Activated effector memory CD4-positive, alpha-beta T cell treated with anti-CD3 and anti-CD28 coated beads, Interleukin-2, amount 50 U/mL, for 16 hours (primary cell): ENCODE measurements around the gene STPG3.

Source experiments
- DNase-seq: peaks from one replicate; pipeline ENCODE4 v3.0.0-alpha.2; 2020

STPG3 gene

GRCh38 chr9:137251194-137251461 lies at the start of gene STPG3:
Gene STPG3 (plus strand): TSS chr9:137251286. CDS start chr9:137251287, 1 bp downstream.
- no peak for DNase-seq

GRCh38 chr9:137202966-137203365 lies 48.1 kb upstream of the STPG3 start:
- DNase-seq = no peak

- DNase-seq = no peak
Observed at GRCh38 chr9:137204731-137205125, 46.4 kb upstream of the STPG3 start.

- peak; percentile 98 for DNase-seq
Observed at GRCh38 chr9:137205126-137206069, 45.7 kb upstream of the STPG3 start, which contains the start of the genes NDOR1 and TMEM203. Gene NDOR1 (plus strand): TSS chr9:137205700. CDS start chr9:137205778, 78 bp downstream. Gene TMEM203 (minus strand): TSS chr9:137205648. CDS start chr9:137205414, 234 bp downstream.

- DNase-seq = no peak
Observed at GRCh38 chr9:137206602-137207001, 44.5 kb upstream of the STPG3 start.

DNA sequence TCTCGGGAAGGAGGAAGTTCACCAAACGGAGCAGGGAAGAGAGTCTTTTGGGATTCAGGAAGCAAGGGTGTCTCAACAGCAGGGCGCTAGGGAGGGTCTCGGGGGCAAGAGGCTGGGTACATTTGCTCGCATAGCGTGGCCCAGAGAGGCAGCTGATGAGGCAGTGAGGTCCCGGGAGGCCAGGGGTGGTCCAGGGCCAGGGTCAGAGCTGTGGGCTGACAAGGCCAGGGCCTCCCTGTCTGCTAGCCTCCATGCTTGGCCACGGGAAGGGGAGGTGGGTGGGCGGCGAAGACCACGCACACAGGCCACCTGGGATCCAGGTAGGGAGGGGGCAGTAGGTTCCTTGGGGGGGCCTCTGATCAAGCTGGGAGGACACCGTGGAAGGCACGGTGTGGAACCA lies 39.6 kb upstream of the STPG3 start:
- DNase-seq = no peak

GRCh38 chr9:137212520-137212919 lies 38.6 kb upstream of the STPG3 start:
- no peak for DNase-seq

- DNase-seq = no peak
Observed at GRCh38 chr9:137213160-137214060, 37.7 kb upstream of the STPG3 start.

GRCh38 chr9:137214620-137215019 lies 36.5 kb upstream of the STPG3 start:
- DNase-seq = no peak

DNA sequence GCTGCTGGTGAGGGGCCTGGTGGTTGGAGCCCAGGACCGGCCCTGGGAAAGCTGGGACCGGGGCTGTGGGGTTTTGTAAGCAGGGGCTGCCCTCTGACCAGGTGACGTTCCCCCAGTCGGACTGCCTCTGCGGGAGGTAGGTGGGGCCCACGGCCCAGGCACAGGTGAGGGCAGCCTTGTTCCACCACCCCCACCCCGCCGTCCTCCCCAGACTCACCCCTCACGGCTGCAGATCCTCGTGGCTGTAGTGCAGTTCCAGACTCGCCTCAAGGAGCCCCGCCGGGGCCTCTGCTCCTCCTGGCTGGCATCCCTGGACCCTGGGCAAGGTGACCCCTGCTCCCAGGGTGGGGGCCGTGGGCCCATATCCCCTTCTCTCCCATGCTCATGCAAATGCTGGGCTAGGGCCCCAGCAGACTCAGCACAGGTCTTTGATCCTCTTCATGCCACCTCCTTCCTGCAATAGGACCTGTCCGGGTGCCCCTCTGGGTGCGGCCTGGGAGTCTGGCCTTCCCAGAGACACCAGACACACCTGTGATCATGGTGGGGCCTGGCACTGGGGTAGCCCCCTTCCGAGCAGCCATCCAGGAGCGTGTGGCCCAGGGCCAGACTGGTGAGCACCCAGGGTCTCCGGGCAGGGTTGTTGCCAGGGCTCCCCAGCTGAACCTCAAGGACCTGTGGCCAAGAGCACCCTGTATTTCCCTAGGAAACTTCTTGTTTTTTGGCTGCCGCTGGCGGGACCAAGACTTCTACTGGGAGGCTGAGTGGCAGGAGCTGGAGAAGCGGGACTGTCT lies 35.7 kb upstream of the STPG3 start:
- no peak for DNase-seq

DNA sequence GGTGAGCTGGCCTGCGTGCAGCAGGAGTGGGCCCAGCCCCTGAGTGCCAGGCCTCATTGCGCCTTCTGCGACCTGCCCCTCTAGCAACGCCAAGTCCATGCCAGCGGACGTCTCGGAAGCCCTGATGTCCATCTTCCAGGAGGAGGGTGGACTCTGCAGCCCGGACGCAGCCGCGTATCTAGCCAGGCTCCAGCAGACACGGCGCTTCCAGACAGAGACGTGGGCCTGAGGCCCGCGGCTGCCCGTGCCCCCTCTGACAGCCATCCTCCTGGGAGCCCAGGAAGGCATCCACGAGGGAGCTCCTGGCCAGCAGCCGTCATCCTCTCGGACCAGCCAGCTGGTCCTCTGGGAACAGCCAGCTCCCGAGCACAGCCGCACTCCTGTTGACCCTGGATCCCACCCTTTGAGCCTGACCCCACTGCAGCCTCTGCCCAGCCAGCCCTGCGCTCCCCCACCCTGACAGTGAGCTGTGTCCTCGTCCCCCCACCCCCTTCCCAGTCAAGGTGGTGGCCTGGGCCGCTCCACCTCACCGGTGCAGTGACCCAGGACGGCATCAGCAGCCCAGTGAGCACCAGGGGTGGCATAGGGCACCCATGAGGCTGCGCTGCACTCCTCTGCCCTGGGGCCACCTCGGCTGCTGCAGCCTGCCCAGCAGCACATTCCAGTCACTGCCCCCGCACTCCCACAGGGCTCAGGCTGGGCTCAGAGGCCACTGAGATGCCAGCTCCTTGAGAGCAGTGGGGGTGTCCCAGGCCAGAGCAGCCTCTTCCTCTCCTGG lies 34.7 kb upstream of the STPG3 start:
- no peak for DNase-seq

DNA sequence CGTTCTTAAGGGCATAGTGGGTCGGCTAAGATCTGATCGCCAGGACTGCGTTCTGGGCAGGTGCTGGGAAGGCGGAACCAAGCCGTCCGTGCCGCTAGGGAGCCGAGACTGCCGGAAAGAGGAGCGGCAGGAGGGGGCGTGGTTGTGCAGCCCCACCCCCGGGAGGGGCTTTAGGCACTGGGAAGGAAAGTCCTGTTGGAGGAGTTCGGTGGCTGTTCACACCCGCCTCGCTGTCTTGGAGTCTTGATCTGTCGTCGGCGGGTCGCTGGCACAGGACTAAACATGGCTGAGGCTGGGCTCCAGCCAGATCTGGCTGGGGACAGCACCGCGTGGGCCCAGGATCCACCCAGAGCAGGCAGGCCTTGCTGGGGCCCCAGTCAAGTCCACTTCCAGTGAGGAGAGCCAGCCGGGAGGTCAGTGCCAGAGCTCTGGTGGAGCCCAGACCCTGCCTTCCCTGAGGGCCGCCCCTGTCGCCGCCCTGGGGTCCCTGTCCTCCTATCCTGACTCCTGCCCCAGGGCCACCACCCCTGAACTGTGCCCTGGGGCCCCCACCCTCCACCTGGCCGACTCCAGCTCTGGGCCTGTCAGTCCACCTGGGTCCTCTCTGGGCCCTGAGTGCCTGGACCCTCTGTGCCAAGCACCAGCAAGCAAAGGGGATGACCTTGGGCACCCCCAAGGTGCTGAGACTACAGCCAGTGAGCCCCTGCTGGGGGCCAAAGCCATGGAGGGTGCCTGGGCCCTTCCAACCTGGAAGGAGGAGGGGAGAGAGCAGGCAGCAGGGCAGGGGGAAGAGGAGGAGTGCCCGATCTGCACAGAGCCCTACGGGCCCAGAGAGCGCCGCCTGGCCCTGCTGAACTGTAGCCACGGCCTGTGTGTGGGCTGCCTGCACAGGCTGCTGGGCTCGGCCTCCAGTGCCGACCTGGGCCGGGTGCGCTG lies 33.5 kb upstream of the STPG3 start:
- no peak for DNase-seq

DNA sequence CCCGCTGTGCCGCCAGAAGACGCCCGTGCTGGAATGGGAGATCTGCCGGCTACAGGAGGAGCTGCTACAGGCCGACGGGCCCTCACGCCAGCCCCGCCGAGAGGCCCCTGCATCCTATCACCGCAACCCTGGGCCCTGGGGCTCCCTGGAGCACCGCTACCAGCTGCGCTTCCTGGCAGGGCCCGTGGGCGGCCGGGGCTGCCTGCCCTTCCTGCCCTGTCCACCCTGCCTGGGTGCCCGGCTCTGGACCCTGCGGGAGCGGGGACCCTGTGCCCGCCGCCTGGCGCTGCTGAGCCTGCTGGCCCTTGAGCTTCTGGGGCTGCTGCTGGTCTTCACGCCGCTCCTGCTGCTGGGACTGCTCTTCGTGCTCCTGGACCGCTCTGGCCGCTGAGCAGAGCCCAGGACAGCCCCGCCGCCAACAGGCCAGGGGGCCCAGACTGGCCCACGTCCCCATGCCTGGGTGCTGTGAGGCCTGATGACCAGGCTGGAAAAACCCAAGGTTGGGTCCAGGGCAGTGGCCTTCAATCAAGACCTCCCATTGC lies 32.8 kb upstream of the STPG3 start:
- DNase-seq = no peak

DNA sequence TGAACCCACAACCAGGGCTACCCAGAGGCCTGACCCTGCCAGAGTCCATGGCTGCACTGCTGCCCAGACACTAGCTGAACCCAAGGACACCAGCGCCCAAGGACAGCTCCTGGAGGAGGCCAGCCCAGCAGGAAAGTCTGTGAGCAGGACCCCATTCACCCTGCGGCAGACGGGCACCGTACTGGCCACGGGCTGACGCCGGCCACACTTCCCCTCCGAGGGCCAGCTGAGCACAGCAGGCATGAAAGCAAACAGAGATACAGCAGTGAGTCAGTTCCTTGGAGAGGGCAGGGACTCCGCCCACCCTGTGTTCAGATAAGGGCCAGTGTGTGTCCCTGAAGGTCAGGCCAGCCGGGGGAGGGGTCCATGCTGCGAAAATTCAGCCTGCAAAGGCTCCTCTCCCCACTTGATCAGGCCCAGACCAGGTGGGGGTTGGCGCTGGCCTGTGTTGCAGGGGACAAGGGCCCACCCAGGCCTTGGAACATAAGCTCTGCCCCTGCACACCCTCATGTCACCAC lies 32.3 kb upstream of the STPG3 start:
- no peak for DNase-seq

GRCh38 chr9:137219757-137220316 lies 31.2 kb upstream of the STPG3 start:
- DNase-seq = no peak

GRCh38 chr9:137220317-137221094 lies 30.6 kb upstream of the STPG3 start:
- DNase-seq = no peak

GRCh38 chr9:137221095-137221505 lies 30.0 kb upstream of the STPG3 start:
- no peak for DNase-seq

DNA sequence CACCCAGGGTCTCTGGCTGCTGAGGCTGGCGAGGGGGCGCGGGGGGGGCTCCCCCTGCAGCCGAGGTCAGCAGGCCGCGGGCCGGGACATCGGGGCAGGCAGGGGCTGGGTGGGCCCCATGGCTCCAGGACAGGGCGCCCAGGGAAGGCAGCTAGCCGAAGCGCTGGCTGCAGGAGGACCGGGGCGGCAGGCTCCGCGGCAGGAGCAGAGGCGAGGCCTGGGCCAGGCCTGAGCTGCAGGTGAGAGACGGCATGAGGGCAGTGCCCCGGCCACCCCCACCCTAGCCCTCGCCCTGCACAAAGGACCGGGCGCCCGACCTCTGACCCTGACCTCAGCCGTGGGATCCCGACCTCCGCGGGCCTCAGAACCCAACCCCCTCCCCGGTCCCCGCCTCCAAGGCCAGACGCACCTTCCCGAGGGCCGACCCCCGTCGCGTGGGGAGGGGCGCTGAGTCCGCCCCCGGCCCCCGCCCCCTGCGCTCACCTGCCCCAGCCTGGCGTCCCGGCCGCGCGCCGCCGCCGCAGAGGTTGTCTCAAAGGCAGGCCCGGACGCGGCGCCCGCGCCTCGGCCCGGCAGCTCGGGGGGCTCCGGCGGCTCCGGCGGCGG lies 29.5 kb upstream of the STPG3 start:
- no peak for DNase-seq
